Measurements from ENCODE around the gene RNF152. TPM values are rescaled to one million over a fixed set of nuclear protein-coding genes. Genes with fewer than 3 reads are reported as not detected.

The RNF152 gene
- polyA plus RNA-seq, 1 experiment, result 6.5 TPM

DNA sequence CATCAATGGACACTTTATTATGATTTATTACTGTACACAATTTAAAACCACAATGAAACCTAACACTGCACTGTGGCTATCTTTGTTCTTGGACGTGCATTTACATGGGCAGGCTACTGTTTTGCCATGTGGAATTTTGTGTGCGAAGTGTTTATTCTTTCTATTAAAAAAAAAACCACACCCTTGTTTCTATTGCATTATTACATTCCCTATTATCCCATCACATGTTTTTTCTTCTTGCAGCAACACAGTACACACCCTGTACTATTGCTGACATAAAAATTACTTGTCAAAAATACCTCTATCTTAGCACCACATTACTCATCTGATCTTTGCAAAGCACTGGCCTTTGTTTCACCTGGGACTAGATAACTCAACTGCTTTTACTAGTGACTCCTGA, 1.5 kb downstream of the RNF152 start:
- POLR2A ChIA-PET, result no interaction called here
- DNase-seq (ENCODE audit: low read depth), result no peak
- Histone ChIP-seq H3K4me3 (ENCODE audit: low read depth, low read length) (no peak overlapping the region), H3K36me3 (ENCODE audit: control insufficient read depth, insufficient read depth, low read length) (no peaks in the 10 kb centered on the region), H3K27me3 (ENCODE audit: control insufficient read depth, insufficient read depth, low read length) (no peaks in the 10 kb centered on the region)
- CTCF ChIA-PET, result no interaction called here
- TF ChIP-seq, protein P1, sequence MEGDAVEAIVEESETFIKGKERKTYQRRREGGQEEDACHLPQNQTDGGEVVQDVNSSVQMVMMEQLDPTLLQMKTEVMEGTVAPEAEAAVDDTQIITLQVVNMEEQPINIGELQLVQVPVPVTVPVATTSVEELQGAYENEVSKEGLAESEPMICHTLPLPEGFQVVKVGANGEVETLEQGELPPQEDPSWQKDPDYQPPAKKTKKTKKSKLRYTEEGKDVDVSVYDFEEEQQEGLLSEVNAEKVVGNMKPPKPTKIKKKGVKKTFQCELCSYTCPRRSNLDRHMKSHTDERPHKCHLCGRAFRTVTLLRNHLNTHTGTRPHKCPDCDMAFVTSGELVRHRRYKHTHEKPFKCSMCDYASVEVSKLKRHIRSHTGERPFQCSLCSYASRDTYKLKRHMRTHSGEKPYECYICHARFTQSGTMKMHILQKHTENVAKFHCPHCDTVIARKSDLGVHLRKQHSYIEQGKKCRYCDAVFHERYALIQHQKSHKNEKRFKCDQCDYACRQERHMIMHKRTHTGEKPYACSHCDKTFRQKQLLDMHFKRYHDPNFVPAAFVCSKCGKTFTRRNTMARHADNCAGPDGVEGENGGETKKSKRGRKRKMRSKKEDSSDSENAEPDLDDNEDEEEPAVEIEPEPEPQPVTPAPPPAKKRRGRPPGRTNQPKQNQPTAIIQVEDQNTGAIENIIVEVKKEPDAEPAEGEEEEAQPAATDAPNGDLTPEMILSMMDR (IDR thresholded peaks at IDR 0.05; ENCODE audit: insufficient read depth, low read depth, low read length), result no peak

DNA sequence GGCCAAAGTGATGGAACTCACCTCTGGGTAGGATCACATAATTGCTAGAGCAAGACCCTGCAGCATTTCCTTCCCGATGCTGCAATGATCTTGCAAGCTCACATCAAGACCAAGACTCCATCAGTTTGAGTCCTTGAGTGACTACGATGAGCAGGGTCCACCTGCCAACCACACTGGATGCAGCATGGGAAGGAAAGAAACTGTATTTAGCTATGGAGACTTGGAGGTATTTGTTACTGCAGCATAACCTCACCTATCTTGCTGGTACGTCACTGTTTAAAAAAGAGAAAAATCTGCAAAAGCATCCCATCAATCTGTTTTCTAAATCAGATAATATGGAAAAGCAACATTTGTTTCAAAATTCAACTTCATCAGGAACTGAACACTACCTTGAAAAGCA, 2.5 kb downstream of the RNF152 start:
- Histone ChIP-seq H3K36me3 (ENCODE audit: control insufficient read depth, insufficient read depth, low read length) (no peaks in the 10 kb centered on the region), H3K27me3 (ENCODE audit: control insufficient read depth, insufficient read depth, low read length) (no peaks in the 10 kb centered on the region), H3K4me3 (ENCODE audit: low read depth, low read length) (no peak overlapping the region)
- TF ChIP-seq, protein P1 (IDR thresholded peaks at IDR 0.05; ENCODE audit: insufficient read depth, low read depth, low read length), result no peak
- ChIA-PET POLR2A (no interaction called here), CTCF (no interaction called here)
- DNase-seq (ENCODE audit: low read depth), result no peak

DNA sequence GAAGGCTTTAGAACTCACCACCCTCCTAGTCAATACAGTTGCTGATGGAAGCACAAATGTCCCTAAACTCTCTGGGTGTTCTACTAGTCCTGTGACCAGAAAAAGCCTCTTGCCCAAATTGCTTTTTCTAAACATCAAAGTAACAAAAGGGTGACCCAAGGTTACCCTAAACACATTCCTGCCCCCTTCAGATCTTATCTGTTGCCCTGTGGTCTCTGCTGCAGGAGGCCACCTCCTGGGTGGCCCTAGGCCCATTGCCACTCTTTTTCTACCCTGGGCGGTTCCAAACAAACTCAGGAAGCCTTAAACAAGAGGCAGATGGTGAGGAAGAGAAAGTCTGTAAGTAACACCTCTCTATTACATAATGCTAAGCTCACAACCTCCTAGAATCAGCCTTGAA, 3.3 kb downstream of the RNF152 start:
- POLR2A ChIA-PET, result no interaction called here
- H3K27me3 ChIP-seq (ENCODE audit: control insufficient read depth, insufficient read depth, low read length), result no peaks in the 10 kb centered on the region
- no peak for DNase-seq (ENCODE audit: low read depth)
- H3K36me3 ChIP-seq (ENCODE audit: control insufficient read depth, insufficient read depth, low read length), result no peaks in the 10 kb centered on the region
- TF ChIP-seq, protein P1 (IDR thresholded peaks at IDR 0.05; ENCODE audit: insufficient read depth, low read depth, low read length), result no peak
- CTCF ChIA-PET, result no interaction called here
- no peak overlapping the region for H3K4me3 ChIP-seq (ENCODE audit: low read depth, low read length)

DNA sequence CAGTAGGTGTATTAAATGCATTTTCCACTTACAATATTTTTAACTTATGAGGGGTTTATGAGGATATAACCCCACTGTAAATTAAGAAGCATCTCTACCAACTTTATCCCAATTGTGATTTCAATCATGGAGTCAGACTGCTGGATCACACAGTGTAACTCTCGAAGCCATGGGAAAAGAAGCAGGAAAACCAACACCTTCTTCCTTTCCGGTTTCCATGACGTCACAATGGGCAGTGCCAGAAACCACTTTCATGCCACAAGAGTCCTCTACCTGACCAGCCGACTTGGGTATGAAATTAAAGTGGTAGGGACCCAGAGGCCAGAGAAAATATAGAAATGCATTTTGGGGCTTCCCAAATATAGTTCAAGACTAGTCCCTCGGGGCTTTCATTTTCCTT, 4.2 kb downstream of the RNF152 start:
- TF ChIP-seq, protein P1 (IDR thresholded peaks at IDR 0.05; ENCODE audit: insufficient read depth, low read depth, low read length), result no peak
- Histone ChIP-seq H3K36me3 (ENCODE audit: control insufficient read depth, insufficient read depth, low read length) (no peaks in the 10 kb centered on the region), H3K27me3 (ENCODE audit: control insufficient read depth, insufficient read depth, low read length) (no peaks in the 10 kb centered on the region), H3K4me3 (ENCODE audit: low read depth, low read length) (no peak overlapping the region)
- ChIA-PET POLR2A (no interaction called here), CTCF (no interaction called here)
- no peak for DNase-seq (ENCODE audit: low read depth)

DNA sequence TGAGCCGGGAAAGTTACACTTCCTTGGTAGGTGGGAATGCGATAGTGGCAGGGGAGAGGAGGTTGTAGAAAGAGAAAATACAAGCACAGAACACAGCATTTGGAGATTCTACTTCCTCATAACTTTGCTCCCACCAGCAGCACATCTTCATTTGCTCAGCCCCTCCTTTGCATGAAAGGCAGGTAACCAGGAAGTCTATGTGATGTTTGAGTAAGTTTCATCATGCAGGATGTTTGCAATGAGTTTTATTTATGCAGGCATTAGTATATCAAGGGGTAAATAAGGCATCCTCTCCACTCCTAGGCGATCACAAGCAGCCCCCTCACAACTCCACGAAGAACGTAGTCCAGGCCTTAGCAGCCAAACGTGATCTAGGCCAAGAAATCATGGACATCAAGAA, 5.0 kb downstream of the RNF152 start:
- Histone ChIP-seq H3K36me3 (ENCODE audit: control insufficient read depth, insufficient read depth, low read length) (no peaks in the 10 kb centered on the region), H3K4me3 (ENCODE audit: low read depth, low read length) (no peak overlapping the region), H3K27me3 (ENCODE audit: control insufficient read depth, insufficient read depth, low read length) (no peaks in the 10 kb centered on the region)
- CTCF ChIA-PET, result no interaction called here
- no peak for DNase-seq (ENCODE audit: low read depth)
- TF ChIP-seq, protein P1 (IDR thresholded peaks at IDR 0.05; ENCODE audit: insufficient read depth, low read depth, low read length), result no peak
- POLR2A ChIA-PET, result no interaction called here
